Mesendoderm (in vitro differentiated cells): ENCODE results near the gene RTTN.
"Not testable (repeated sequence)": the region's sequence is repeated elsewhere in the genome, so short reads cannot be mapped to it uniquely, and the experiment has no call there.

Experiments used
- DNase-seq: peaks from one replicate; pipeline ENCODE4 v3.0.0; 2013
- H2AK5ac ChIP-seq: 2 replicates; pipeline ENCODE4 v1.6.1; 2013; ENCODE audit warnings: low read length, inconsistent platforms
- H2BK120ac ChIP-seq: 2 replicates; pipeline ENCODE4 v1.6.1; 2013; ENCODE audit warnings: low read depth, mild to moderate bottlenecking, low read length, moderate library complexity, mixed read lengths
- H2BK15ac ChIP-seq: replicated peaks from 2 replicates; pipeline ENCODE4 v1.6.1; 2013; ENCODE audit warnings: low read depth, mild to moderate bottlenecking, moderate library complexity
- H2BK5ac ChIP-seq: 2 replicates; pipeline ENCODE4 v1.6.1; 2013; ENCODE audit warnings: low read length, inconsistent platforms
- H3K18ac ChIP-seq: 2 replicates; pipeline ENCODE4 v1.6.1; 2013; ENCODE audit warnings: mild to moderate bottlenecking, low read length, mixed read lengths
- H3K23ac ChIP-seq: one replicate; pipeline ENCODE4 v1.6.1; 2013; ENCODE audit warnings: low read length
- H3K27ac ChIP-seq: 2 replicates; pipeline ENCODE4 v1.5.1; 2013; ENCODE audit warnings: low read depth, mild to moderate bottlenecking, inconsistent platforms, low read length, moderate library complexity
- H3K27me3 ChIP-seq: 2 replicates; pipeline ENCODE4 v1.6.1; 2013; ENCODE audit warnings: low read length, control low read depth, mild to moderate bottlenecking, inconsistent platforms; ENCODE audit not compliant: insufficient read depth, poor library complexity
- H3K36me3 ChIP-seq: 2 replicates; pipeline ENCODE4 v1.6.1; 2013; ENCODE audit warnings: low read length, inconsistent platforms; ENCODE audit not compliant: control insufficient read depth, insufficient read depth
- H3K4ac ChIP-seq: one replicate; pipeline ENCODE4 v1.6.1; 2013; ENCODE audit warnings: low read depth, mild to moderate bottlenecking, low read length, moderate library complexity
- H3K4me1 ChIP-seq: 2 replicates; pipeline ENCODE4 v1.6.1; 2013; ENCODE audit warnings: low read depth, low read length, inconsistent platforms; ENCODE audit not compliant: control insufficient read depth
- H3K4me2 ChIP-seq: 2 replicates; pipeline ENCODE4 v1.6.1; 2013; ENCODE audit warnings: low read length
- H3K4me3 ChIP-seq: 2 replicates; pipeline ENCODE4 v1.5.1; 2013; ENCODE audit warnings: mild to moderate bottlenecking, low read length
- H3K56ac ChIP-seq: one replicate; pipeline ENCODE4 v1.6.1; 2013; ENCODE audit warnings: low read length
- H3K79me1 ChIP-seq: 2 replicates; pipeline ENCODE4 v1.6.1; 2013; ENCODE audit warnings: low read length, inconsistent platforms
- H3K79me2 ChIP-seq: 2 replicates; pipeline ENCODE4 v1.6.1; 2013; ENCODE audit warnings: mild to moderate bottlenecking, low read length; ENCODE audit not compliant: control insufficient read depth, insufficient read depth
- H3K9ac ChIP-seq: 2 replicates; pipeline ENCODE4 v1.6.1; 2013; ENCODE audit warnings: low read length, inconsistent platforms
- H4K5ac ChIP-seq: one replicate; pipeline ENCODE4 v1.6.1; 2013; ENCODE audit warnings: low read length
- H4K8ac ChIP-seq: one replicate; pipeline ENCODE4 v1.6.1; 2013; ENCODE audit warnings: low read depth, mild to moderate bottlenecking, control low read depth, low read length, moderate library complexity
- WGBS: extraction: QIAGEN DNeasy Blood & Tissue Kit; methylation state at CpG from one replicate; pipeline ENCODE4 v1.1.7; 2013; ENCODE audit warnings: low lambda C conversion rate, missing lambda C conversion rate; ENCODE audit not compliant: insufficient coverage; ENCODE audit errors: extremely low coverage; 5-methylcytosine and 5-hydroxymethylcytosine counted together

Gene RTTN

GRCh38 chr18:70102854-70103253, 102.6 kb downstream of the RTTN start:
- not testable (repeated sequence) for H2BK120ac ChIP-seq, H3K36me3 ChIP-seq, DNase-seq, H3K79me1 ChIP-seq, H3K27ac ChIP-seq, H3K23ac ChIP-seq, H3K4me3 ChIP-seq, H3K79me2 ChIP-seq, H4K8ac ChIP-seq, H2AK5ac ChIP-seq, H3K4me2 ChIP-seq, H3K27me3 ChIP-seq, H2BK15ac ChIP-seq, H3K18ac ChIP-seq, H3K56ac ChIP-seq, H3K9ac ChIP-seq, H3K4me1 ChIP-seq, H4K5ac ChIP-seq, H2BK5ac ChIP-seq, H3K4ac ChIP-seq
- no CpG with 5 or more reads among the region's 22 CpGs for WGBS

GRCh38 chr18:70089858-70090257, 115.6 kb downstream of the RTTN start:
- Histone ChIP-seq H4K8ac (no peak overlapping the region), H3K79me1 (no peaks in the 10 kb centered on the region)
- WGBS = no CpG with 5 or more reads among the region's 1 CpG

GRCh38 chr18:70086085-70086484, 119.4 kb downstream of the RTTN start:
- Histone ChIP-seq H3K79me1 (no peaks in the 10 kb centered on the region), H3K56ac (no peak overlapping the region), H3K9ac (no peak overlapping the region), H2BK15ac (no peak overlapping the region), H3K23ac (no peak overlapping the region), H3K4ac (no peak overlapping the region), H3K27me3 (no peaks in the 10 kb centered on the region), H3K36me3 (no peaks in the 10 kb centered on the region), H2AK5ac (no peak overlapping the region), H3K4me1 (no peaks in the 10 kb centered on the region), H3K4me3 (no peak overlapping the region), H4K5ac (no peak overlapping the region), H2BK5ac (no peak overlapping the region), H3K4me2 (no peak overlapping the region), H2BK120ac (no peak overlapping the region), H3K27ac (no peak overlapping the region), H3K79me2 (no peaks in the 10 kb centered on the region), H4K8ac (no peak overlapping the region), H3K18ac (no peak overlapping the region)
- DNase-seq = no peak
- no CpG with 5 or more reads among the region's 4 CpGs for WGBS

More at GRCh38 chr18:70089858-70090257, 115.6 kb downstream of the RTTN start:
- Histone ChIP-seq H3K36me3 (no peaks in the 10 kb centered on the region), H3K56ac (no peak overlapping the region), H2BK120ac (no peak overlapping the region), H4K5ac (no peak overlapping the region), H2BK15ac (no peak overlapping the region), H2AK5ac (no peak overlapping the region), H3K27me3 (no peaks in the 10 kb centered on the region), H3K23ac (no peak overlapping the region), H3K4me2 (no peak overlapping the region), H3K18ac (no peak overlapping the region), H3K4ac (no peak overlapping the region), H3K79me2 (no peaks in the 10 kb centered on the region), H3K27ac (no peak overlapping the region), H3K4me1 (no peaks in the 10 kb centered on the region), H3K9ac (no peak overlapping the region), H3K4me3 (no peak overlapping the region), H2BK5ac (no peak overlapping the region)
- DNase-seq = no peak

GRCh38 chr18:70085641-70086040, 119.8 kb downstream of the RTTN start:
- no peak overlapping the region for H3K23ac ChIP-seq
- no peak overlapping the region for H2BK5ac ChIP-seq
- H2BK15ac ChIP-seq = no peak overlapping the region
- no peak overlapping the region for H2AK5ac ChIP-seq
- H3K18ac ChIP-seq = no peak overlapping the region
- no peak overlapping the region for H3K4me2 ChIP-seq
- H3K4me1 ChIP-seq = no peaks in the 10 kb centered on the region
- no peaks in the 10 kb centered on the region for H3K36me3 ChIP-seq
- DNase-seq = no peak
- H3K27me3 ChIP-seq = no peaks in the 10 kb centered on the region
- H3K9ac ChIP-seq = no peak overlapping the region
- no peak overlapping the region for H3K56ac ChIP-seq
- H3K27ac ChIP-seq = no peak overlapping the region
- no peak overlapping the region for H4K8ac ChIP-seq
- no peak overlapping the region for H2BK120ac ChIP-seq
- no CpG with 5 or more reads among the region's 5 CpGs for WGBS
- no peak overlapping the region for H3K4ac ChIP-seq
- no peaks in the 10 kb centered on the region for H3K79me1 ChIP-seq
- no peaks in the 10 kb centered on the region for H3K79me2 ChIP-seq
- no peak overlapping the region for H4K5ac ChIP-seq
- H3K4me3 ChIP-seq = no peak overlapping the region

GRCh38 chr18:70082430-70082829, 123.1 kb downstream of the RTTN start:
- no peak overlapping the region for H2BK5ac ChIP-seq

GRCh38 chr18:70078106-70078505, 127.4 kb downstream of the RTTN start:
- no peak overlapping the region for H2AK5ac ChIP-seq
- no peak overlapping the region for H3K9ac ChIP-seq
- H3K4me3 ChIP-seq = no peak overlapping the region
- no peak for DNase-seq
- H3K27ac ChIP-seq = no peak overlapping the region
- no peaks in the 10 kb centered on the region for H3K27me3 ChIP-seq
- no peak overlapping the region for H2BK15ac ChIP-seq
- no peaks in the 10 kb centered on the region for H3K79me2 ChIP-seq
- no peaks in the 10 kb centered on the region for H3K36me3 ChIP-seq
- H3K4me1 ChIP-seq = no peaks in the 10 kb centered on the region
- no peaks in the 10 kb centered on the region for H3K79me1 ChIP-seq
- H3K56ac ChIP-seq = no peak overlapping the region
- H3K4ac ChIP-seq = no peak overlapping the region
- H2BK5ac ChIP-seq = no peak overlapping the region
- no peak overlapping the region for H3K23ac ChIP-seq
- no peak overlapping the region for H4K5ac ChIP-seq
- no peak overlapping the region for H4K8ac ChIP-seq
- H2BK120ac ChIP-seq = no peak overlapping the region
- no peak overlapping the region for H3K18ac ChIP-seq
- no peak overlapping the region for H3K4me2 ChIP-seq

More at GRCh38 chr18:70082430-70082829, 123.1 kb downstream of the RTTN start:
- no CpG with 5 or more reads among the region's 2 CpGs for WGBS
- H3K23ac ChIP-seq = no peak overlapping the region
- no peak overlapping the region for H3K27ac ChIP-seq
- H3K4me2 ChIP-seq = no peak overlapping the region
- no peaks in the 10 kb centered on the region for H3K27me3 ChIP-seq
- no peak overlapping the region for H3K4me3 ChIP-seq
- H3K9ac ChIP-seq = no peak overlapping the region
- H2BK15ac ChIP-seq = no peak overlapping the region
- H3K4ac ChIP-seq = no peak overlapping the region
- no peak overlapping the region for H3K56ac ChIP-seq
- H3K79me2 ChIP-seq = no peaks in the 10 kb centered on the region
- H3K4me1 ChIP-seq = no peaks in the 10 kb centered on the region
- no peak overlapping the region for H3K18ac ChIP-seq
- no peak overlapping the region for H2AK5ac ChIP-seq
- no peak overlapping the region for H4K5ac ChIP-seq
- no peak overlapping the region for H2BK120ac ChIP-seq
- H3K79me1 ChIP-seq = no peaks in the 10 kb centered on the region
- no peak overlapping the region for H4K8ac ChIP-seq
- H3K36me3 ChIP-seq = no peaks in the 10 kb centered on the region
- DNase-seq = no peak
